Activated naive CD8-positive, alpha-beta T cell treated with anti-CD3 and anti-CD28 coated beads, Interleukin-2, amount 10 ng/mL, durations not matched to agents 7 days and 5 days (primary cell): Measurements from ENCODE around the gene SEPTIN3. TPM values are rescaled to one million over a fixed set of nuclear protein-coding genes. Genes with fewer than 3 reads are reported as not detected.

ENCODE experiments used
- ATAC-seq: fragments of 150-1000 bp; cut with Tn5 transposase; one replicate; pipeline ENCODE4 v1.10.0; 2021; ENCODE audit warnings: low read depth, moderate library complexity
- POLR2A ChIA-PET: fragments of 350-600 bp; sonication (Branson Sonifier 250); formaldehyde crosslinking; loops from one replicate; lab custom pipeline; 2021; ENCODE audit warnings: antibody characterized with exemption; lab: Charles Lee
- DNase-seq: peaks from one replicate; pipeline ENCODE4 v3.0.0; 2021
- H3K27ac Mint-ChIP-seq: one replicate; pipeline ENCODE4 v1.8.0; 2022; ENCODE audit warnings: mild to moderate bottlenecking, mixed read lengths
- H3K27me3 Mint-ChIP-seq: one replicate; pipeline ENCODE4 v1.8.0; 2022; ENCODE audit warnings: mild to moderate bottlenecking, moderate library complexity, mixed read lengths
- H3K36me3 Mint-ChIP-seq: one replicate; pipeline ENCODE4 v1.8.0; 2021; ENCODE audit warnings: mild to moderate bottlenecking, mixed read lengths
- H3K4me1 Mint-ChIP-seq: one replicate; pipeline ENCODE4 v1.8.0; 2021; ENCODE audit warnings: mixed read lengths
- H3K4me3 Mint-ChIP-seq: one replicate; pipeline ENCODE4 v1.8.0; 2022; ENCODE audit warnings: mild to moderate bottlenecking, moderate library complexity, mixed read lengths
- H3K9me3 Mint-ChIP-seq: one replicate; pipeline ENCODE4 v1.8.0; 2021; ENCODE audit warnings: mixed read lengths
- total RNA-seq, 2 experiments: library from RNA; stranded (reverse); gene quantifications; one replicate each; pipeline ENCODE4 v1.2.3, GENCODE V29; 2021

The SEPTIN3 gene
- total RNA-seq, 2 experiments from 2014 or later, result 0.31 to 0.42 TPM

DNA sequence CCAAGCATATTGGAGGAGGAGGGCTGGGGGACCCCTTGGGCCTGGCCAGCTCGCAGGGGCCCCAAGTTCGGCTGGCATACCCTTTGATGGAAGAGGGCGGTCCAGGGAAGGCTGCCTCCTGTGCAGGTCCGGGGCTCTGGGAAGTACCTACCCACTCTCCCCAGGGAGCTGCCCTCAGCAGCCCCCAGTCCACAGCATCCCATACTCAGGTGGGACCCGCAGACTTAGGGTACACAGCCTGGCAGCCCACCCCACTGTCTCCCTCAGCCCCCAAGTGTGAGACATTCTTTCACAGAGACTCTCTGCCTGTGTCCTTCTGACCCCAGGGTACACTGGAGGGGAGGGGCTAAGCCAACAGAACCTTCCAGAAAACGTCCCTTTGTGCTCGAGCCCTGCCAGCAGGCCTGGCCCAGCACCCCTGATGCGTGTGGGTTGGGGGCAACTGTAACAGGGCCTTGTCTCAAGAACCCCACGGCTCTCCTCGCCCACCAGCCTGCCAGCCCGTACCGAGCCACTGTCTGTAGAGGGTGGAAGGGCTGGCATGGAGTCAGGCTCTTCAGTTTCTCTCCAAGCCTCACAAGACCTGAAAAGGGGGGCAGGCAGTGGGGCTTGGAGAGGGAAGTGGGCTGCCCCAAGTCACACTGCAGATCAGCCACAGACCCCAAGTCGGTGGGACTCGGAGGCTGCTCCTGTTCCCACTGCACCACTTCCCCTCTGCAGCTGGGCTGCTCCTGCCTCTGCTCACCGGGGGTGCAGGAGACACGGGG, 35.6 kb upstream of the SEPTIN3 start:
- no peak overlapping the region for H3K27ac Mint-ChIP-seq

DNA sequence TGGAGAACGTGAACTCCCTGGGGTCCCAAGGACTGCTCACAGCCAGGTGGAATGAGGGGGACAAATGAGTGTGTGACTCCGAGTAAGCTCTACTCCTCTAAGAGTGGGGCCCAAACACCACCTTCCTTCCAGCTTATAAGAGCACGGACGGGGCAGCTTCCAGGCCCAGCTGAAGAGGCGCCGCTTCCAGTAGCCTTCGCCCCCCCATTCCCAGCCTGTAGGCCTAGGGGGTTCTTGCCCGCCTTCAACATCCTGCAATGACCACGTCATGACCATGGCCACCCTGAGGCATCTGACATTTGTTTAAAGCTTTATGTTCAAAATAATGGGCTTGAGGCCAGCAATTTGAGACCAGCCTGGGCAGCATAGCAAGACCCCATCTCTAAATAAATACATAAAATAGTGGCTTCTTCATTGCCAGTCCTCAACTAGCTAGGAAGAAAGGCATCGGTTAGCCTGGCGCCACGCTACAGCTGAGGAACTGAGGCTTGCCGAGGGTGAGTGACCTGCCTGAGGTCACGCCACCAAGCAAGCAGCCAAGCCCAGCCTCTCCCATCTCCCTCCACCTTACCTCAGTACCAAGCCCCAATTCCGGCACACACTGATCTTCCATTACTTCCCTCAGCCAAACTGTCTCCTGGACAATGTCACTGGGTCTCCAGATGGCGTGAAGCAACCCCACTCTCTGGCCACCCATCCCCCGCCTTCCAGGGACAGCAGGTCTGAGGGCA, 34.8 kb upstream of the SEPTIN3 start:
- Mint-ChIP-seq H3K27me3 (no peaks in the 10 kb centered on the region), H3K4me1 (peaks cover 8% of the 10 kb centered on the region), H3K27ac (no peak overlapping the region), H3K9me3 (no peaks in the 10 kb centered on the region), H3K4me3 (no peak overlapping the region), H3K36me3 (peaks cover 4% of the 10 kb centered on the region)
- DNase-seq (no peak), ATAC-seq (no peak)
- POLR2A ChIA-PET, result interaction anchor here (0.9 to 1.5 kb wide), 5 partner anchors 8 to 235 kb away, joined by 3 to 5 read pairs (median 3); partner anchors contain the start of genes CCDC134, CENPM, MEI1 and TNFRSF13C

More for the DNA sequence above, 35.6 kb upstream of the SEPTIN3 start:
- DNase-seq, result no peak
- H3K36me3 Mint-ChIP-seq, result peaks cover 2% of the 10 kb centered on the region
- POLR2A ChIA-PET, result interaction anchor here (1.0 to 1.5 kb wide), 3 partner anchors 25 to 235 kb away, joined by 3 to 4 read pairs (median 3); partner anchors contain the start of genes CCDC134 and MEI1
- H3K4me3 Mint-ChIP-seq, result no peak overlapping the region
- peaks cover 5% of the 10 kb centered on the region for H3K4me1 Mint-ChIP-seq
- peak; percentile 23 for ATAC-seq
- no peaks in the 10 kb centered on the region for H3K9me3 Mint-ChIP-seq
- H3K27me3 Mint-ChIP-seq, result no peaks in the 10 kb centered on the region

DNA sequence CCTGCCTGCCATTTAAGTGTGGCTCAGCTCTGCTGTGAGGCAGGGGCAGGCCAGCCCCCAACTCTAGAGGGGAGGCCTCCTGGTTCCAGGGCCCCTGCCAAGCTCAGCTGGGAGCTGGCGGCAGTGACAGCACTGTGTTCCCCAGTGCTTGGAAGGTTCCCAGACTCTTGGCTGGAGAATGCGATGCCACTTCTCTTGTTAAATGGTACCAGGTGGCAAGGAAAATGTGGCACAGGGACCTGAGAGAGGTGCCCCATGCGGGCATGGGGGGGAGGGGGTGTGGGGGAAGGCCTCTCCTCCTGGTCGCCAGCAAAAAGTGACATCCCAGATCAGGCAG, 34.3 kb upstream of the SEPTIN3 start:
- no peak for ATAC-seq
- Mint-ChIP-seq H3K4me3 (no peak overlapping the region), H3K36me3 (peaks cover 5% of the 10 kb centered on the region), H3K27ac (no peak overlapping the region), H3K9me3 (no peaks in the 10 kb centered on the region), H3K4me1 (peaks cover 12% of the 10 kb centered on the region), H3K27me3 (no peaks in the 10 kb centered on the region)
- no peak for DNase-seq
- POLR2A ChIA-PET, result interaction anchor here (0.9 to 1.5 kb wide), 6 partner anchors 8 to 236 kb away, joined by 3 to 5 read pairs (median 4); partner anchors contain the start of genes CCDC134, CENPM, MEI1 and TNFRSF13C

DNA sequence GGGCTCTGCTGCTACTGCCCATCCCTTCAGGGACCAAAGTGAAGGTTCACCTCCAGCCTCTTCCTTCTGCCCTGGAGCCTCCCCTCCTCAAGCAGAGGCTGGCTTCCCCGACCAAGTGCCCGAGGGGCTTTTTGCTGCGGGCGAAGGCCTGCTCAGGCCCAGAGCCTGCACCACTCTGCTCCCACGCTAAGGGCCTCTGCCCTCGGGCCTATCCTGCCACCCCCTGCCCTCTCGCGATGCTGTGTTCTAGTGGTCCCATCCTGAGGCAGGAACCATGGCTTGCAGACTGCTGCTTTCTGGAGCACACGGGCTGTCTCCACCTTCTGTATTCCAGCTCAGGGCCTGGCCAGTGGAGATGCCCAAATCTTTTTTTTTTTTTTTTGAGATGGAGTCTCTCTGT, 33.7 kb upstream of the SEPTIN3 start:
- POLR2A ChIA-PET, result interaction anchor here (0.7 to 1.5 kb wide), 4 partner anchors 9 to 28 kb away, joined by 3 to 5 read pairs (median 4); partner anchors contain the start of genes CENPM and TNFRSF13C
- Mint-ChIP-seq H3K36me3 (peaks cover 5% of the 10 kb centered on the region), H3K4me3 (no peak overlapping the region), H3K9me3 (no peaks in the 10 kb centered on the region), H3K4me1 (peaks cover 17% of the 10 kb centered on the region), H3K27ac (no peak overlapping the region), H3K27me3 (no peaks in the 10 kb centered on the region)
- ATAC-seq (no peak), DNase-seq (no peak)

DNA sequence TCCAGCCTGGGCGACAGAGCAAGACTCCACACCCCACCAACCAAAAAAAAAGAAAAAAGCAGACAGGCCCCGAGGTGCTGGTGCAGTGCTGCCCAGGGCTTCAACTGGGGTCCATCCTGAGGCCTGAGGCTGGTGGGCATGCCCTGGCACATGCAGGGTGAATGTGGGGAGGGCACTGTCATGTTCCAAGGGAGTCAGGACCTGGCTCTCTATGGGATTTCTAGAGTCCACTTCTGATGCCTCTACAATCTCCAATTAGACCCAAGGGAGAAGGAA, 32.4 kb upstream of the SEPTIN3 start:
- Mint-ChIP-seq H3K36me3 (peaks cover 11% of the 10 kb centered on the region), H3K27me3 (no peaks in the 10 kb centered on the region), H3K27ac (no peak overlapping the region), H3K4me3 (no peak overlapping the region), H3K9me3 (no peaks in the 10 kb centered on the region), H3K4me1 (peaks cover 31% of the 10 kb centered on the region)
- DNase-seq, result no peak
- no peak for ATAC-seq
- POLR2A ChIA-PET, result interaction anchor here (1.0 to 1.3 kb wide), 2 partner anchors 10 to 190 kb away, joined by 3 to 4 read pairs; partner anchors contain the start of gene CENPM

GRCh38 chr22:41939981-41940831, 29.0 kb upstream of the SEPTIN3 start:
- H3K27me3 Mint-ChIP-seq, result no peaks in the 10 kb centered on the region
- POLR2A ChIA-PET, result interaction anchor here (0.5 to 3.6 kb wide), 12 partner anchors 9 to 274 kb away, joined by 3 to 20 read pairs (median 6); partner anchors contain the start of genes CCDC134, MEI1, SMDT1 and SNU13
- H3K27ac Mint-ChIP-seq, result peak overlapping the region; percentile 91
- ATAC-seq (peak; percentile 63), DNase-seq (peak; percentile 70)
- H3K4me3 Mint-ChIP-seq, result peak overlapping the region; percentile 65
- H3K4me1 Mint-ChIP-seq, result peaks cover 40% of the 10 kb centered on the region
- peaks cover 16% of the 10 kb centered on the region for H3K36me3 Mint-ChIP-seq
- no peaks in the 10 kb centered on the region for H3K9me3 Mint-ChIP-seq

DNA sequence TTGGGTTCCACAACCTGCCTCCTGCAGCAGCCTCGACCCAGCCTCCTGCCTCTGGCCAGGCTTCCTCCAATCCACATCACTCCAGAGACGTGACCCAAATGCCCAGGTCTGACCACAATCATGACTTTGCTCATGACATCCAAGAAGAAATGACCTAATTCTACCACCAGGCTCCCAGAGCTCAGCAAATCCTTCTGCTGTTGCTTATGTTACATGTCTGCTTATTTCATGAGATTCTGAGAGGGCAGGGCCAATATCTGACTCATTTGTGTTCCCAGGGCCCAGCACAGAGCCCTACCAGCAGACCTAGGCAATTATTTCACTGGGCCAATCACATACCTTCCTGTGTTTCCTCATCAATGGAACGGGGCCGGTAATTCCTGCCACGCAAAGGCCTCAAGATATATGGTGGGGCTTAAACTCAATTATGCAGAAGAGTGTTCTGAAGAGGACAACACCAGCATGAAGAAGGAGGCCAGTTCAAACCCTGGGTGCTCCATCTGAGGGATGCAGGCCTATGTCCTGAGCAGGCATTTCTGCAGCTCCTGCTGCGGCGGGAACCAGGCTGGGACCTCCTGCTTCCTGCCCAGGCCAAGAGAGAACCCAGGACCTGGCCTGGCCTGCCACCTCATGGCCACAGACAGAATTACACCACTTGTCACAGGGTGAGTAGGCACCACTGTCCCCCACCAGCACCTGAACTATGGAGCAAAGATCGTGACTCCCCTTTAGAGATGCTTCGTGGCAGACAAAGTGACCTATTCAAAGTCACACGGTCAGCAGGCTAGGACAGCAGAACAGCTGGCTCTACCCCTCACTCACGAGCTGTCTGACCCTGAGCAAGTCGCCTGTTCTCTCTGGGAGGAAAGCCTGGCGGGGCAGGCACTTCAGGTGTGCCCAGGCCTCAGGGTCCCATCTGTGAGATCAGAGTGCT, 28.1 kb upstream of the SEPTIN3 start:
- peak overlapping the region; percentile 18 for H3K4me3 Mint-ChIP-seq
- no peaks in the 10 kb centered on the region for H3K27me3 Mint-ChIP-seq
- peak overlapping the region; percentile 91 for H3K27ac Mint-ChIP-seq
- no peaks in the 10 kb centered on the region for H3K9me3 Mint-ChIP-seq
- H3K36me3 Mint-ChIP-seq, result peaks cover 21% of the 10 kb centered on the region
- H3K4me1 Mint-ChIP-seq, result peaks cover 44% of the 10 kb centered on the region
- ATAC-seq (peak; percentile 75), DNase-seq (peak; percentile 88)
- POLR2A ChIA-PET, result interaction anchor here (0.5 to 3.6 kb wide), 11 partner anchors 9 to 275 kb away, joined by 3 to 20 read pairs (median 6); partner anchors contain the start of genes CCDC134, MEI1, SNU13 and SREBF2

GRCh38 chr22:41943661-41944209, 25.5 kb upstream of the SEPTIN3 start:
- Mint-ChIP-seq H3K4me3 (peak overlapping the region; percentile 12), H3K36me3 (peaks cover 21% of the 10 kb centered on the region), H3K27me3 (no peaks in the 10 kb centered on the region), H3K27ac (no peak overlapping the region), H3K9me3 (no peaks in the 10 kb centered on the region), H3K4me1 (peaks cover 55% of the 10 kb centered on the region)
- POLR2A ChIA-PET, result interaction anchor here (0.7 kb wide), 1 partner anchor 508 kb away, joined by 5 read pairs; no protein-coding TSS in a partner anchor
- no peak for DNase-seq
- ATAC-seq, result no peak

GRCh38 chr22:41946629-41947423, 22.4 kb upstream of the SEPTIN3 start, which contains the start of gene CENPM:
Gene CENPM, minus strand, starts transcription at chr22:41947152. Its CDS starts 76 bp downstream, at chr22:41947076.
- Mint-ChIP-seq H3K27ac (peak within 1 kb of the TSS; percentile 91), H3K27me3 (no peaks in the 10 kb centered on the region), H3K9me3 (no peaks in the 10 kb centered on the region), H3K36me3 (peaks cover 13% of the 10 kb centered on the region), H3K4me1 (peaks cover 31% of the 10 kb centered on the region), H3K4me3 (peak within 1 kb of the TSS; percentile 94)
- peak; percentile 94 for DNase-seq
- peak; percentile 98 for ATAC-seq
- POLR2A ChIA-PET, result interaction anchor here (0.6 to 2.2 kb wide), 25 partner anchors 10 to 478 kb away, joined by 3 to 25 read pairs (median 4); partner anchors contain the start of genes ACO2, CCDC134, DESI1 and MEI1

DNA sequence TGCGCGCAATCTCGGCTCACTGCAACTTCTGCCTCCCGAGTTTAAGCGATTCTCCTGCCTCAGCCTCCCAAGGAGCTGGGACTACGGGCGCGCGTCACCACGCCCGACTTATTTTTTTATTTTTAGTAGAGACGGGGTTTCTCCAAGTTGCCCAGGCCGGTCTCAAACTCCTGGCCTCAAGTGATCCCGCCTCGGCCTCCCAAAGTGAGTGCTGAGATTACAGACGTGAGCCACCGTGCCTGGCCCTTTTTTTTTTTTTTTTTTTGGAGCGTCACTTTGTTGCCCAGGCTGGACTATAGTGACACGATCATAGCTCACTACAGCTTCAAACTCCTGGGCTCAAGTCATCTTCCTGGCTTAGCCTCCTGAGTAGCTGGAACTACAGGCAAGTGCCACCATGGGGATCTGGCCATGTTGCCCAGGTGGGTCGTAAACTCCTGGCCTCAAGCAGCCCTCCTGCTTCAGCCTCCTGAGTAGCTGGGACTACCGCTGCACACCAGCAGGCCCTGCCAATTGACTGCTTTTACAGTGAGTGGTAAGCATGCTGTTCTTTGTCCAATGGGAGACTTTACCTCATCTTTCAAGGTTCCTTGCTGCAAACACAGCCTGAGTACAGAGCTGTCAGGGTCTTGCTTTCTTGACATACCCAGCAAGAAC, 21.7 kb upstream of the SEPTIN3 start:
- Mint-ChIP-seq H3K4me3 (peak overlapping the region; percentile 94), H3K27ac (peak overlapping the region; percentile 91), H3K36me3 (peaks cover 10% of the 10 kb centered on the region), H3K27me3 (no peaks in the 10 kb centered on the region), H3K4me1 (peaks cover 28% of the 10 kb centered on the region), H3K9me3 (no peaks in the 10 kb centered on the region)
- DNase-seq (no peak), ATAC-seq (no peak)
- POLR2A ChIA-PET, result interaction anchor here (0.7 to 2.2 kb wide), 16 partner anchors 9 to 479 kb away, joined by 3 to 25 read pairs (median 4); partner anchors contain the start of genes ACO2, CCDC134, NDUFA6 and PHF5A
